Esophagus muscularis mucosa (tissue), 4 donors: ENCODE measurements around the gene ERN1. TPM values are rescaled to one million over a fixed set of nuclear protein-coding genes. Genes with fewer than 3 reads are reported as not detected.
A peak's percentile ranks its signal among the peaks of the same experiment; 100 is the strongest.
"Not testable (repeated sequence)": the region's sequence is repeated elsewhere in the genome, so short reads cannot be mapped to it uniquely, and the experiment has no call there.

Source experiments
- DNase-seq: peaks from one replicate; pipeline ENCODE4 v3.0.0-alpha.2; 2017; ENCODE audit errors: extremely low spot score
- H3K27ac ChIP-seq, 4 donors: fragments of 200-600 bp; sonication (generic); replicated peaks in 1 of 4; 1 replicate in 3 of 4; 2 replicates in 1 of 4; pipeline ENCODE4 v1.5.1; 2016 to 2019; ENCODE audit warnings: mild to moderate bottlenecking in 1 of 4
- H3K27me3 ChIP-seq, 4 donors: fragments of 200-600 bp; sonication (generic); one replicate each; pipeline versions ENCODE4 v1.5.1 to v1.6.0; 2016 to 2019
- H3K36me3 ChIP-seq, 4 donors: fragments of 200-600 bp; sonication (generic); one replicate each; pipeline ENCODE4 v1.5.1; 2016 to 2019
- H3K4me1 ChIP-seq, 4 donors: fragments of 200-600 bp; sonication (generic); one replicate each; pipeline ENCODE4 v1.5.1; 2016 to 2019
- H3K4me3 ChIP-seq, 4 donors: fragments of 200-600 bp; sonication (generic); 1 replicate in 2 of 4; 2 replicates in 2 of 4; pipeline ENCODE4 v1.5.1; 2016 to 2019; ENCODE audit warnings: mild to moderate bottlenecking in 4 of 4, moderate library complexity in 1 of 4
- H3K9me3 ChIP-seq, 4 donors: fragments of 200-600 bp; sonication (generic); 1 replicate in 3 of 4; 2 replicates in 1 of 4; pipeline ENCODE4 v1.5.1; 2016 to 2019
- CTCF ChIP-seq, 3 experiments: fragments of 200-600 bp in 2 of 3; fragments of 450-650 bp in 1 of 3; sonication (generic) in 2 of 3; IDR thresholded peaks; one replicate each; pipeline ENCODE4 v1.5.1; 2017 to 2019; ENCODE audit warnings: antibody characterized with exemption in 3 of 3, mild to moderate bottlenecking in 2 of 3, moderate library complexity in 1 of 3
- EP300 ChIP-seq: sonication (generic); formaldehyde crosslinking; IDR thresholded peaks from one replicate; pipeline ENCODE4 v1.6.1; 2017; ENCODE audit warnings: antibody characterized with exemption
- POLR2A ChIP-seq: fragments of 450-650 bp; IDR thresholded peaks from one replicate; pipeline ENCODE4 v1.6.1; 2017; ENCODE audit warnings: antibody characterized with exemption, moderate library complexity, mild to moderate bottlenecking, low read depth
- POLR2AphosphoS5 ChIP-seq, 2 donors: sonication (generic); formaldehyde crosslinking; IDR thresholded peaks; one replicate each; pipeline ENCODE4 v1.6.1; 2017; ENCODE audit warnings: antibody characterized with exemption in 2 of 2
- WGBS: methylation state at CpG from one replicate; pipeline ENCODE4 v1.1.5; 2018; 5-methylcytosine and 5-hydroxymethylcytosine counted together
- intact Hi-C: fragments of 100-400 bp; cut with DNase I; formaldehyde crosslinking; loops from one replicate; pipeline ENCODE4 v1.15.1; 2023
- total RNA-seq, 4 donors: library from RNA; depleted of rRNA; stranded (reverse); fragments of >200 nt; gene quantifications; one replicate each; pipeline versions ENCODE4 v1.1.0 to v1.2.1, GENCODE V29; 2016

ERN1 gene
- total RNA-seq, 4 donors from 2014 or later, result 6.2 to 11.2 (median 9.3) TPM

- Histone ChIP-seq H3K27ac (peak within 1 kb of the TSS; percentile 46 to 74 (median 69)), H3K9me3 (no peaks in the 10 kb centered on the region), H3K36me3 (no peaks in the 10 kb centered on the region), H3K27me3 (no peaks in the 10 kb centered on the region), H3K4me1 (peaks cover 0 to 16% (median 5%) of the 10 kb centered on the region in 4 donors), H3K4me3 (peak within 1 kb of the TSS; percentile 42 to 60 (median 46))
- TF ChIP-seq EP300 (peak; percentile 4), CTCF (IDR thresholded peaks at IDR 0.05) (no peak), POLR2AphosphoS5 (IDR thresholded peaks at IDR 0.05) (peak; percentile 51 to 81), POLR2A (no peak)
- no peak for DNase-seq
- intact Hi-C loops, result no loop called here
- 33% methylated on average over 23 of the region's 23 CpGs for WGBS
Observed at GRCh38 chr17:64020056-64020766, 109.7 kb downstream of the ERN1 start, which contains the start of gene ICAM2. TSS of gene ICAM2 (minus strand) at chr17:64020633. CDS start at chr17:64006691, 13,942 bp downstream.

DNA sequence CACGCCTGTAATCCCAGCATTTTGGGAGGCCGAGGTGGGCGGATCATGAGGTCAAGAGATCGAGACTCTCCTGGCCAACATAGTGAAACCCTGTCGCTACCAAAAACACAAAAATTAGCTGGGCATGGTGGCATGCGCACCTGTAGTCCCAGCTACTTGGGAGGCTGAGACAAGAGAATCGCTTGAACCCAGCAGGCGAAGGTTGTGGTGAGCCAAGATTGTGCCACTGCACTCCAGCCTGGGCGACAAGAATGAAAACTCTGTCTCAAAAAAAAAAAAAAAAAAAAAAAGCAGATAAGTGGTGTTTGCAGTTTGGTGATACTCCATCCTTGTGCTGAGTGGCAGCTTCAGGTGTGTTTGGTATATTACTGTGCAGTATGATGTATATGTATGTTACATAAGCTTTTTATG, 110.4 kb downstream of the ERN1 start:
- DNase-seq, H3K36me3 ChIP-seq, H3K9me3 ChIP-seq, H3K27me3 ChIP-seq, intact Hi-C loops: not testable (repeated sequence)
- H3K4me1 ChIP-seq, result peaks cover 0 to 18% (median 4%) of the 10 kb centered on the region in 4 donors
- WGBS, result 76% methylated on average over 9 of the region's 9 CpGs
- peak overlapping the region; percentile 42 to 60 (median 46) for H3K4me3 ChIP-seq
- peak overlapping the region; percentile 46 to 74 (median 69) for H3K27ac ChIP-seq

GRCh38 chr17:64017381-64017980, 112.5 kb downstream of the ERN1 start:
- no peak overlapping the region for H3K27ac ChIP-seq
- intact Hi-C loops, result no loop called here
- H3K9me3 ChIP-seq, result no peaks in the 10 kb centered on the region
- H3K36me3 ChIP-seq, result no peaks in the 10 kb centered on the region
- TF ChIP-seq POLR2AphosphoS5 (IDR thresholded peaks at IDR 0.05) (no peak), CTCF (IDR thresholded peaks at IDR 0.05) (peak in 1 of 3 experiments; percentile 32)
- H3K4me3 ChIP-seq, result no peak overlapping the region
- H3K4me1 ChIP-seq, result peaks cover 0 to 18% (median 4%) of the 10 kb centered on the region in 4 donors
- DNase-seq, result no peak
- peaks cover 0 to 6% (median 0%) of the 10 kb centered on the region in 4 donors for H3K27me3 ChIP-seq
- WGBS, result 94% methylated on average over 2 of the region's 2 CpGs

GRCh38 chr17:64016974-64017373, 113.0 kb downstream of the ERN1 start:
- DNase-seq, result no peak
- Histone ChIP-seq H3K36me3 (no peaks in the 10 kb centered on the region), H3K27me3 (peaks cover 0 to 6% (median 0%) of the 10 kb centered on the region in 4 donors), H3K4me3 (no peak overlapping the region), H3K27ac (peak overlapping the region in 3 of 4 donors; percentile 2 to 55 (median 35)), H3K9me3 (no peaks in the 10 kb centered on the region), H3K4me1 (peaks cover 0 to 18% (median 4%) of the 10 kb centered on the region in 4 donors)
- intact Hi-C loops, result no loop called here
- no peak for TF ChIP-seq CTCF (IDR thresholded peaks at IDR 0.05)
- no peak for TF ChIP-seq EP300
- TF ChIP-seq POLR2A, result no peak
- no peak for TF ChIP-seq POLR2AphosphoS5 (IDR thresholded peaks at IDR 0.05)
- whole genome bisulfite sequencing, result 68% methylated on average over 3 of the region's 3 CpGs

DNA sequence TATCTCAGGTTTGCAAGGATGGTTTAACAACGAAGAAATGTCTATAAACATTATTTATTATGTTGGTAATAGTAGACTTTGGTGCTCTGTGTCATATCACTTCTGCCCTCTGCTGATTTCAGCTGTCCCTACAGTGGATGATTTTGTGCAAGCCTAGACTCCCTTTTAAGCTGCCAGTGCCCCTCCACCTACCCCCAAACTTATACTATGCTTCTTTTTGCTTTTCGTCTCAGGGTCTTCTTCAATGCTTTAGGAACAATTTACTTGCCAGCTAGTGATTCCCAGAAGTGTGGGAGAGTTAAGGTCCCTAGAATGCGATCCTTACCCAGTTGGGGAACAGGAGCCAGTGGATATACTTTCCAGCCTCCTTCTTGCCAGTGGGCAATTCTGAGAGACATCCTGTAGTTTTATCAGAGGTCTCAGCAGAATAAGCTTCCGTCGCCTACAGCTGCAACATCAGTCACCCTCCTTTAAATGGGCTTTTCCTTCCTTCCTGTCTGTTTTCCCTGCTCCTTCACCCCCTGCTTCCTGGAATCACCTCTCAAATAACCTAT, 113.6 kb downstream of the ERN1 start:
- Histone ChIP-seq H3K4me1 (peaks cover 0 to 18% (median 4%) of the 10 kb centered on the region in 4 donors), H3K4me3 (no peak overlapping the region), H3K27ac (peak overlapping the region in 3 of 4 donors; percentile 2 to 55 (median 35)), H3K36me3 (no peaks in the 10 kb centered on the region), H3K9me3 (no peaks in the 10 kb centered on the region), H3K27me3 (peaks cover 0 to 6% (median 0%) of the 10 kb centered on the region in 4 donors)
- DNase-seq, result no peak
- intact Hi-C loops, result no loop called here
- no peak for TF ChIP-seq POLR2A
- WGBS, result 51% methylated on average over 5 of the region's 5 CpGs
